Lung microvascular endothelial cell (primary cell): ENCODE data around the gene JPT2. TPM values are rescaled to one million over a fixed set of nuclear protein-coding genes. Genes with fewer than 3 reads are reported as not detected.

Experiments
- DNase-seq, 2 donors: peaks; one replicate each; pipeline versions ENCODE4 v3.0.0 to v3.0.0-alpha.2; 2010; ENCODE audit warnings: low read depth in 2 of 2
- total RNA-seq: library from RNA; depleted of rRNA; stranded (reverse); fragments of >200 nt; gene quantifications from 2 replicates; pipeline ENCODE4 v1.2.1, GENCODE V29; 2014

JPT2 gene
- total RNA-seq, 1 donor from 2014 or later: 48.4 TPM

DNA sequence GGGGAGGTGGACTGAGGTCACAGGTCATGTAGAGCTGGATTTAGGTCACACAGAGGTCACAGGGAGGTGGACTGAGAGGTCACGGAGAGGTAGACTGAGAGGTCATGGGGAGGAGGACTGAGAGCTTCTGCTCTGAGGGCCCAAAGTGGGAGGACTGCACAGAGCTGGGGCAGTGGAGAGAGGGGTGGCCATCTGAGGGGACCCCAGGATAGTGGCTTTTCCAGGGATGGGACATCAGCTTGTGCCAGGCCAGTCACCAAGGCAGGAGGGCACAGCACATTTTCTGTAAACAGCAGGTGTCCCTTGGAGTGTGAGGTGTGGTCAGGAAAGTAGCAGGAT lies 26.1 kb upstream of the JPT2 start:
- no peak for DNase-seq

DNA sequence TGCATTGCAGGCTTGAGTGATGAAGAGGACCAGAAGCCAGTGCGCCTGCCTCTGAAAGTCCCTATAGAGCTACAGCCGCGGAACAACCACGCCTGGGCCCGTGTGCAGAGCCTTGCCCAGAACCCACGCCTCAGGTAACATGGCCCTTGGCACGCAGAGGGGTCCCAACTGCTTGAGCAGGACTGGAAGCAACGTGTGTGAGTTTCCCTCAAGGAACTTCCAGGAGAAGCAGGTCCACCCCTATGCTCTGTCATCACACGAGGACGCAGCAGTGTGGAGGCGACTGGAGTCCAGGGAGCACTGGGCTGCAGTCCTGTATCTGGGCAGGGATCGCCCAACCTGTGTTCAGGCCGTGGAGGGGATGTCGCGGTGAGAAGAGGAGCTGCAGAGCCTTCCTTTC lies 25.1 kb upstream of the JPT2 start:
- DNase-seq: no peak

DNA sequence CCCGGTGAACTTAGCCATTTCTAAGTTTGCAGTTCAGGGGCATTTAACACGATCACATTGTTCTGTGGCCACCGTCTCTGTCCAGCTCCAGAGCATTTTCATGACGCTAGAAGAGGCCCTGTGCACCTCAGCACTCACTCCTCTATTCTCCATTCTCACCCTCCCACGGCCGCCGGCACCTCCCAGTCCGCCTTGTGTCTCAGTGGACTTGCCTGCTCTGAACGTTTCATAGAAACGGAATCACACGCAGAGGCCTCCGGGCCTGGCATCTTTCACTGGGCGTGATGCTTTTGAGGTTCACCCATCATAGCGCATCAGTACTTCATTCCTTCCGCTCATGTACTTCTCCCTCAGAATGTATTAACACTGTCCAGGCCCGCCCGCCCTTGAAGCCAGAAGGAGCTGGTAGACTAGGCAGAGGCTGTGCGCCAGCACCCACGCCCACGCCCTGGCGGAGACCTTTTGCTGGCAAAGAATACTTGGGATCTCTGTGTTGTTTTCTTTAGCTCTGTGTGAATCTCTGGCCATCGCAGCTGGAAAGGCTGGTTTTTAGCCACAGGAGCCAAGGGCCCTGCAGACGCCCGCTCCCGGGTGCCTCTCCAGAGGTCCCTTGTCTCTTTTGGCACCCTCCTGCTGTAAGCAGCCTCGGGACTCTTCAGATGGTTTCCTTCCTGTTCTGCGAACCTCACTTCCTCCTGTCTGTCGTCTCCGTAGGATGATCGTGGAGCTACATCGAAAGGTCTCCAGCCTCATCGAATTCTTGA lies 23.4 kb upstream of the JPT2 start:
- DNase-seq: no peak

DNA sequence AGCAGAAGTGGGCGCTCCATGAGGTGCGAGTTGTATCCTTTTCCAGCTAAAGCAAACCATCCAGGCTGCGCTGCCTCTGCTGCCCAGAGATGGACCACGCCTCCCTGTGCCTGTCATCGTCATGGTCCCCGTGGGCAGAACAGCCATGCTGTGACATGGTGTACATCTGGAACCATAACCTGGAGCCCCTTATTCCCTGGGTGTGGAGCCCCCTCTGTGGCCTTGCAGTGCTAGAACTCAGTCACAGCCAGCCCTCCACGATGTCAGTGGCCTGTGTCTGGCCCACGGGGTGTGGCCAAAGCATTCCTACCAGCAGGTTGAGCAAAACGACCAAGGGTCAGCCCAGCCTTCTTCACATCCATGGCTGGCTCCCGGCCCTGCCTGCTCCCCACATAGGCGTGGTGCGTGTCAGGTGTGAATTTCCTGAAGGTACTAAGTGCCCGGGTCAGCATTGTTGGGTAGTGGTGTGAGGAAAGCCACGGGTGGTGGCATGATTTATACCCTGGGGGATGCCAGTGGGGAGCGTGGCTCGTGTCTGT lies 22.7 kb upstream of the JPT2 start:
- DNase-seq: no peak

DNA sequence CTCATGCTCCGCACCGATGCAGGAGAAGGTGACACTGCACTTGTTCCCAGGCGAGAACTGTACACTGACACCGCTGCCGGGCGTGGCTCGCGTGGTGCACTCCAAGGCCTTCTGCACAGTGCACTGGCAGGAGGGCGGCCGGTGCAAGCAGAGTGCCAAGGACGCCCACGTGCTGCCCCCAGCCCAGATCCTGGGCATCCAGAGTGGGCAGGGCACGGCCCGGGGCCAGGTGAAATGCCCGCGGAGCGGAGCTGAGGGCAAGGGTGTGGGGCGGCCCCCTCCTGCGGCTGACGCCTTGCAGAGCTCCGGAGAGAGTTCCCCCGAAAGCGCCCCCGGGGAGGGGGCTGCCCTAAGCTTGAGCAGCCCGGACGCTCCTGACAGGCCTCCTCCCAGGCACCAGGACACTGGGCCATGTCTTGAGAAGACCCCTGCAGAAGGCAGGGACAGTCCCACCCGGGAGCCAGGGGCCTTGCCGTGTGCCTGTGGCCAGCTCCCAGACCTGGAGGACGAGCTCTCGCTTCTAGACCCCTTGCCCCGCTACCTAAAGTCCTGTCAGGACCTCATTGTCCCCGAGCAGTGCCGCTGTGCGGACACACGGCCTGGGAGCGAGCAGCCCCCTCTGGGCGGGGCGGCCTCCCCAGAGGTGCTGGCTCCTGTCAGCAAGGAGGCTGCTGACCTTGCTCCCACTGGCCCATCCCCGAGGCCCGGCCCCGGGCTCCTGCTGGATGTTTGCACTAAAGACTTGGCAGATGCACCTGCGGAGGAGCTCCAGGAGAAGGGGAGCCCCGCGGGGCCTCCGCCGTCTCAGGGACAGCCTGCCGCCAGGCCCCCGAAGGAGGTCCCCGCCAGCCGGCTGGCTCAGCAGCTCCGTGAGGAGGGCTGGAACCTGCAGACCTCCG lies 21.9 kb upstream of the JPT2 start:
- DNase-seq: no peak

DNA sequence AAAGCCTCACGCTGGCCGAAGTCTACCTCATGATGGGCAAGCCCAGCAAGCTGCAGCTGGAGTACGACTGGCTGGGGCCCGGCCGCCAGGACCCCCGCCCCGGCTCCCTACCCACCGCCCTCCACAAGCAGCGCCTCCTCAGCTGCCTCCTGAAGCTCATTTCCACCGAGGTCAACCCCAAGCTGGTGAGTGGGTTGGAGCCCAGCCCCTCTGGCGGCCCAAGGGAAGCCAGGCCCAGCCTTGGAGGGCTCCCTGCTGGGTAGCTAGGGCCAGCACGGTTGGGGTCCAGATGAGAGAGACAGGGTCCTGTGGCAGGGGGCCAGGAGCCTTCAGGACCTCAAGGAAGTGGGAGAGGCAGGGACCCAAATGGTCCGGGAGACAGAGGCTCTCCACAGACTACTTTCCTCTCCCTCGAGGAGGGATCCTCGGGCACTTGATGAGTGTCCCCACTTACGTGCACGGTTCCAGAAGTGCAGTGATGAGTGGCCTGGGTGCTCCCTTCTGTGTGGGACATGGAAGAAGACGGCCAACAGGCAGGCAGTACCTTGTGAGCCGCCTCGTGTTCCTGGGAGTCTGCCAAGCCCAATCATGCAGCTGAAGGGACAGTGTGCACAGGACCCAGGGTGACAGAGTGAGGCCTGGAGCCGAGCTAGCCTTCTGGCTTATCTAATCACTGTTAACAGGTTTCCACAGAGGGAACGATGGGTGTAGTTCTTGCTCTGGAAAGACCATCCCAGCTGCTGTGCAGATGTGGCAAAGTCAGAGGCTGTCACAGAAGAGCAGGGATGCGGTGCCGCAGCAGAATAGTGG lies 21.1 kb upstream of the JPT2 start:
- no peak for DNase-seq

DNA sequence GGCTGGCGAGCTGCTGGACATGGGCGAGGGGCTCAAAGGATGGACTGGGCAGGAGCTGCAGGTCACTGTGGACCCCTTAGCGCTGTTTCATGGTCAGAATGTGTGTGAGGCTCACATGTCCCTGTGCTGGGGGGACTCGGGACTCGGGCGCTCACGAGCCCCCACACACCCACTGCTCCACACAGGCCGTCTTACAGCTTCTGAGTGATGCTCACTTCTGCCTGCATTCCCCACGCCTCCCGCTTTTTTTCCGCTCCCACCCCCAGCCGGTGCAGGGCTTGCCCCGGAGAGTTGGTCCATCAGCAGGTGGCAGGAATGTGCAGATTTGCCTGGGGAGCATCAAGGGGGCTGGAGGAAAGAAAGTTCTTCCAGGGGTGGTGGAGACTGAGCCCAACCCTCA lies 20.2 kb upstream of the JPT2 start:
- DNase-seq: no peak

DNA sequence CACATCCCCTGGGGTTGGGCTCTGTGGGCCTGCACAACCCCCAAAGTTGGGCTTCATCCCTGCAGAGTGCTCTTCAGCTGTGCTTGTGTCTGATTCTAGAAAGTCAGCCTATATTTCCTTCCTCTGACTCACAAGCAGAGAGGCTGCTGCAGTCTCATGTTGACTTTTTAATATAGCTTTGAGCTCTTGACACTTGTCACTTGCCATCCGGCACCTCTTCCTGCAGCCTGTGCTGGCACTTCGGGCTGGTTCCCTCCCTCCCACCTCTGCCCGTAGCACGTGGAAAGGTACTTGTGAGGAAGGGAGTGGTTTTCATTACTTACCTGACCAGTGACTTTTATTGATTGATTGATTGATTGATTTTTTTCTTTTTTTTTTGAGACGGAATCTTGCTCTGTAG lies 19.0 kb upstream of the JPT2 start:
- DNase-seq: peak in 1 of 2 donors; percentile 36

DNA sequence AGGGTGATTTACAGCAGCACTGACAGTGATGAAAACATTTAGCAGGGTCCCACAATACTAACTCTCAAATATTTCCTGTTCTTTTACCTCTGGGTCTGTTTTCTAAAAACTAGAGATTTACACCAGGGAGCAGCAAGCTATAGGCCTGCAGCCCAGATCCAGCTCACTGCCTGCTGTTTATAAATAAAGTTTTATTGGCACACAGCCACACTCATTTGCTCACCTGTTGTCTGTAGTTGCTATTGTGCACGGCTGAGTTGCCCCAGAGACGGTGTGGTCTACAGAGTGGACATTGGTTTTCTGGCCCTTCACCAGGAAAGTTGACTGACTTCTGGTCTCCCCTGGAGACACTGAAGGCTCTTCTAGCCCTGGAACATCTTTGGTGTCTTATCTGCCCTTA lies 16.3 kb upstream of the JPT2 start:
- no peak for DNase-seq

DNA sequence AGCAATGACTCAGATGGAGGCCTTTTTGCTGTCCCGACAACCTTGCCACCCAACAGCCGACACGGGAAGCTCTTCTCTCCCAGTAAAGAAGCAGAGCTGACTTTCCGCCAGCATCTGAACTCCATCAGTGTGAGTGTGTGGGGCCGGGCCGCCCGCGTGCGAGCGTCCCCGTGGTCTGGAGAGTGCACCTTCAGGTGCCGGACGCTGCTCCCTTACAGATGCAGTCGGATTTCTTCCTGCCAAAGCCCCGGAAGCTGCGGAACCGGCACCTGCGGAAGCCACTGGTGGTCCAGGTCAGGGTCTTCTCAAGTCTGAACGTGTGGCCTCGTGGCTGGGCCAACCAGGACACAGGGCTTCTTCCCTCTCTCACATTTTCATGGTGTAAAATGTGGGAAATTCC lies 15.5 kb upstream of the JPT2 start:
- no peak for DNase-seq

DNA sequence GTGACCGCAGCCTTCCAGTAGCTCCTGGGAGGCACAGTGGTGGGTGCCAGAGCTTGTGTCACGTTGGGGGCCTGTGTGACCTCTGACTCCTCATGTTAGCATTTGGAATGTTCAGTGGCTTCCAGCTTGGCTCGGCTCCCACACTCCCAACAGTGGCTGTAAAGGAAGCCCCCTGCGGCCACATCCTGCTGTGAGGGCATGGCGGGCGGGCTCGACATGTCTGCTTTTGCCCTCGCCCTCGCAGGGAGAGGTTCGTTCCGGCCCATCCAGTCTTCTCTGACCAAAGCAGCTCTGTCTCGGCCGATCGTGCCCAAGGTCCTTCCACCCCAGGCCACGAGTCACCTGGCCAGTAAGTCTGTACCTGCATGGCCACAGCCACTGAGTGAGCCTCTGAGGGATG lies 12.2 kb upstream of the JPT2 start:
- DNase-seq: no peak

DNA sequence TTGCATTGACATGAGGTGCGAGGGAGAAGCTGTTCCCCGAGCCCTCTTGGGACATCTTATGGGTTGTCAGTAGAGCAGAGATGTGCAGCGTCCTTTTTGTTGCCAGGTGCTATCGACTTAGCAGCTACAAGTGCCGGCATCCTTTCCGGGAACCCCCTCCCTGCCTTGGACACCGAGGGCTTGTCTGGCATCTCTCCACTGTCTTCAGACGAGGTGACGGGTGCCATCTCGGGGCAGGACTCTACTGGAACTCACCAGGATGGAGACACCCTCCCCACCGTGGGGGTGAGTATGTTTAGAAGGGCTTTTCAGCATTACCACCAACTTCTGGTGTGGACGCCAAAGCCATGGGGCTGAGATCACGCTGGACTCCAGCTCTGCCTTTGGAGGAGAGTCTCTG lies 11.8 kb upstream of the JPT2 start:
- no peak for DNase-seq

DNA sequence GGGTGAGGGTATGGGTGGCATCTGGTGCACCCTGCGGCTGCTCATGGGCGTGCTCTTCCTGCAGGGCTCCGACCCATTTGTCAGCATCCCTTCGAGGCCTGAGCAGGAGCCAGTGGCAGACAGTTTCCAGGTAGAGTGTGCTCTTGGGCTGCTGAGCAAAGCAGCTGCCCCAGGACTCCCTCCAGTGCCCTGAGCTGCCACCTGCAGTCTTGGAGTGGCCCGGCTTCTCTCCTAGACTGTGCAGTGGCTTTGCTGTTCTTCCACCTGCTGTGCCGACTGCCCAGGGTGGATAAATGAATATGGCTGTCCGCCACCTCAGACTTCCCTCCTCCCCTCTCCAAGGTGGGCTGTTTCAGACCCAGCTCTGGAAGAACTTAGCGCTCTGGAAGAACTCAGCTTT lies 10.8 kb upstream of the JPT2 start:
- no peak for DNase-seq

DNA sequence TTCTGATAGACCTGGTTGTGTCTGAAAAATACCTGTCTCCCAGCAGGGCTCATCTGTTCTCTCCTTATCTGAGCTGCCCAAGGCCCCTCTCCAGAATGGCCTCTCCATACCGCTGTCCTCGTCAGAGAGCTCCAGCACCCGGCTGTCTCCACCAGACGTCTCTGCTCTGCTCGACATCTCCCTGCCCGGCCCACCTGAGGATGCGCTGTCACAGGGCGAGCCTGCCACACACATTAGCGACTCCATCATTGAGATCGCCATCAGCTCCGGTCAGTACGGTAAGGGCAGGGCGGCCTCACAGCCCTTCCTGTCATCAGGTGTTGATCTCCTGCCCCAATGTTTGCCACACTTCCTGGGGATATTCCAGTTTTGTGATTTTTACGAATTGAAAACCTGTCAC lies 10.2 kb upstream of the JPT2 start:
- DNase-seq: no peak

DNA sequence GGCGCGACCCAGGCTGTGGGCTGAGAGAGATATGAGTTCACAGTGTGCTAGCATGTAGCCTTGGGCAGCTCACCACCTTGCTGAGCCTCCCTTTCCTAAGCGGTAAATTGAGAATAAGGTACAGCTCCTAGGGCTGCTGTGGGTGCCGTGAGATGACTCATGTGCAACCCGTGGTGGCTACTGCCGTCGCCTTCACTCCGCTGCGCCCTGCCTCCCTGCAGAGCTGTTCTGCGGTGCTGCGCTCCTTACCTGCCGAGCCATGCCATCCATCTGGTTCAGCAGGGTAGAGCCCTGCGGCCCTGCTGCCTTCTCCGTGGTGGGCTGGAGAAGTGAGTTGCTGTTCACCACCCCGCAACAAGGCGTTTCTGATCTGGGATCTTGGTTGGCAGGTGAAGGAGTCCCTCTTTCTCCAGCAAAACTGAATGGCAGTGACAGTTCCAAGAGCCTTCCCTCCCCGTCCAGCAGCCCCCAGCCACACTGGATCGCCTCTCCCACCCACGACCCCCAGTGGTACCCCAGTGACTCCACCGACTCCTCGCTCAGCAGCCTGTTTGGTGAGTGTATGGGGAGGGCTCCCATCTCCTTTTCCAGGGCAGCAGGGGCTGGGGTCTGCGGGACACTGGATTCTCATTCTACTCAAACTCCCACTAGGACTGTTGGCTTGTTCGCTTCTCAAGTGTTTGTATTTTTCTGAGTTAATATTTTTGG lies 9.3 kb upstream of the JPT2 start:
- DNase-seq: no peak

DNA sequence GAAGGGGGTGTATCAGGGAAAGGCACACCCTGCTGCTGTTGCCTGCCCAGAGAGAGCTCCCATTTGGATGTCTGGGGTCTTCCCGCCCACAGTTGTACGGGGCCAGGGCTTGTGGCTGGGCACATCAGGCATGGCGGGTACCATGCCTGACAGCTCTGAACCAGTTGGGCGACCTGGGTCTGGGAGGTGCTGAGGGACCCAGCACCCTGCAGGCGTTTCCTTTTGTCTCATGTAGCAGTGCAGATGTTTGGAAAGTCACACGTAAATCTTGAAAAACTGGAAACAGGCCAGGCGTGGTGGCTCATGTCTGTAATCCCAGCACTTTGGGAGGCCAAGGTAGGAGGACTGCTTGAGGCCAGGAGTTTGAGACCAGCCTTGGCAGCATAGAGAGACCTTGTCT lies 8.4 kb upstream of the JPT2 start:
- DNase-seq: no peak

DNA sequence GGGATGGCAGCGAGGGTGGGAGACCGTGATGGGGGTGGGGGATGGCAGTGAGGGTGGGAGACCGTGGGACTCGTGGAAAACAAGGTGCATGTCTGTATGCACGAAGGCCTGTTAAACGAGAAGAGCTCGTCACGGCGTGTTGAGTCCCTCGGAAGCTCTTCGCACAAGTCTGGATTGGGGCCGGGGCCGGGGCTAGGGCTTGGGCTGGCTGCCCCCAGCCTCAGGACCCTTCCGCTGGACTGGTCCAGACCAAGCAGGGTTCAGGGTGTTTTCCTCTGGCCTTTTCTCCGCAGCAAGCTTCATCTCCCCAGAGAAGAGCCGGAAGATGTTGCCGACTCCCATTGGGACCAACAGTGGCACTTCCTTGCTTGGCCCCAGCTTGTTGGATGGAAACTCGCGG lies 7.7 kb upstream of the JPT2 start:
- DNase-seq: no peak

DNA sequence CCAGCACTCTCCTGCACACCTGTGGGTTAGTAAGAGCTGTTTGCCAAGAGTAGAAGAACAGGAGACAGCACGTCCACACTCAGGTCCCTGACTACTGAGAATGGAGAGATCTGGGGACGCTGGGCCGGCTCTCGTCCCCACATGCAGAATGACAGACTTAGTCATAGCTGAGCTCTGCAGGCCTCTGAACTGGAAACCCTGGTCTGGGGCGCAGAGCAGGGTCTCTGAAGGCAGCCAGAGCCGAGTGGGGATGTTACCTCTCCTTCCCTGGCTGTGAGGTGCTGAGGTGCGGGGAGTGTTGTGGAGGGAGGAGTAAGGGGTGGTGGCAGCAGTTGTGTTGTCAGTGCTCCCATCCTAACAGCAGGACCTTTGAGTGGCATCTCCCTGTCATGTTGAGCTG lies 7.2 kb upstream of the JPT2 start:
- DNase-seq: no peak

DNA sequence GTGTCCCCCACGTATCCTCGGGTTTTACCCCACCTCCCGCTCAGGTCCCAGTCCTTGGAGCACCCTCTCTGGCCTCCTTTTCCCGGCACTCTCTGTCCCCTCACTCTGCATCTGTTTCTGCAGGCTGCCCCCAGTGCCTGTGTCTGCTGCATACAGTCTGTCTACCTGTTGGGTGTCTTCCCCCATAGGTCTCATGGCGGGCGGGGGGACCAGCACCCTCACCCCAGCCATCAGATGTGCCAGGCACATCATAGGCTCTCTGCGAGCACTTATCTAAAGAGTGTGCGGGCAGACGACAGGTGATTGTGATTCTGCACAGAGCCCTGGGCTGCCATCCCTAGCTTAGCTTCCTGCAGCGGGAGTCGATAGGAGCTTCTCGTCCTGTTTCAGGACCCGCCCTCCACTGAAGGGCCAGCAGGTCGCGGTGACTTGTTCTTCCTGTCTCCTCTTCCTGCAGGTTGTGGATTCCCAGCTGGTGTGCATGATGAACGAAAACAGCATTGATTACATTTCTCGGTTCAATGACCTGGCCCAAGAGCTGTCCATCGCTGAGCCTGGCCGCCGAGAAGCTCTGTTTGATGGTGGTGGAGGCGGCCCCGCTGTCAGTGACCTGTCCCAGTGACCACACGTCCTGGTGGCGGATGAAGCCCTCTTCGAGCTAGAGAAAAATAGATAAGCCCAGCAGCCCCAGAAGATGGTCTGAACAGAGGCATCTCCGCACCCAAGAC lies 4.5 kb upstream of the JPT2 start:
- peak in 1 of 2 donors; percentile 37 for DNase-seq

DNA sequence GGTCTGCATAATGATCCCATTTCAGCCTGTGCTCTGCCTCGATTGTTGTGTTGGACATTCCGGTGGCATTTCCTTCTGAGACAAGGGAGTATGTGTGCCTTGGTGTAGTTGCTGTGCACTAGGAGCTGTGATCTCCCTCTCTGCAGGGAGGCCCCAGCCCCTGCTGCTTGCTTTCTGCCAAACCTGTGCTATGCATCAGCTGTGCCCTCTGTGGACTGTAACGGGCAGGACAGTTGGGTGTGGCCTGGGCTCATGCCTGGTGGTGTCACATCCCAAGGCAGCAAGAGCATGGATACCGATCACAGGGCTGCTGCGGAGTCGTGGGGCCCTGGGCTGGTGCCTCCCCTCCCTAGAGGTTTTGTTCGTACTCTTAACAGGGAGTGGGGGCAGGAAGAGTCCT lies 3.8 kb upstream of the JPT2 start:
- DNase-seq: peak in 1 of 2 donors; percentile 23
